ENCODE measurements around the gene MBLAC2. TPM values are rescaled to one million over a fixed set of nuclear protein-coding genes. Genes with fewer than 3 reads are reported as not detected.
A peak's percentile ranks its signal among the peaks of the same experiment; 100 is the strongest.

MBLAC2 gene
- total RNA-seq, 1 experiment from 2014 or later = 4.9 TPM

- intact Hi-C loops (cut with micrococcal nuclease; ENCODE audit: unreplicated experiment) = loop anchor here (2.0 kb wide), 1 partner anchor 32 kb away; no protein-coding TSS in a partner anchor
Observed at GRCh38 chr5:90472783-90473395, 1.7 kb downstream of the MBLAC2 start.

GRCh38 chr5:90461288-90461687, 13.3 kb downstream of the MBLAC2 start:
- Mint-ChIP-seq H3K36me3 (ENCODE audit: insufficient read depth, unreplicated experiment) (peaks cover 6% of the 10 kb centered on the region), H3K4me3 (ENCODE audit: unreplicated experiment) (no peak overlapping the region), H3K4me1 (ENCODE audit: low read depth, unreplicated experiment) (no peaks in the 10 kb centered on the region), H3K9me3 (ENCODE audit: unreplicated experiment) (no peaks in the 10 kb centered on the region), H3K27ac (ENCODE audit: unreplicated experiment) (no peak overlapping the region), H3K27me3 (ENCODE audit: insufficient read depth, unreplicated experiment) (no peaks in the 10 kb centered on the region)
- TF ChIP-seq CTCF (IDR thresholded peaks at IDR 0.05; ENCODE audit: insufficient read depth in 1 of 2, low read depth in 1 of 2, low read length in 1 of 2, severe bottlenecking in 1 of 2, unreplicated experiment in 1 of 2) = no peak
- Histone ChIP-seq H3K4me1 (no peaks in the 10 kb centered on the region), H3K9me3 (no peaks in the 10 kb centered on the region), H3K4me3 (ENCODE audit: low read depth, low read length) (no peak overlapping the region), H3K36me3 (ENCODE audit: control insufficient read depth, insufficient read depth, low read length) (no peaks in the 10 kb centered on the region), H3K27me3 (replicated peaks; ENCODE audit: control insufficient read depth, insufficient read depth, low read length) (no peaks in the 10 kb centered on the region)
- intact Hi-C loops (cut with micrococcal nuclease; ENCODE audit: unreplicated experiment) = no loop called here
- ChIA-PET CTCF (no interaction called here), POLR2A (no interaction called here)
- no TSS peak for BruUV-seq (replicated peaks)
- no peak for DNase-seq

More at GRCh38 chr5:90472783-90473395, 1.7 kb downstream of the MBLAC2 start:
- TF ChIP-seq CTCF (IDR thresholded peaks at IDR 0.05; ENCODE audit: insufficient read depth in 1 of 2, low read depth in 1 of 2, low read length in 1 of 2, severe bottlenecking in 1 of 2, unreplicated experiment in 1 of 2) = no peak
- Mint-ChIP-seq H3K4me1 (ENCODE audit: low read depth, unreplicated experiment) (peaks cover 12% of the 10 kb centered on the region), H3K4me3 (ENCODE audit: unreplicated experiment) (peak overlapping the region; percentile 94), H3K9me3 (ENCODE audit: unreplicated experiment) (no peaks in the 10 kb centered on the region), H3K27me3 (ENCODE audit: insufficient read depth, unreplicated experiment) (no peaks in the 10 kb centered on the region), H3K36me3 (ENCODE audit: insufficient read depth, unreplicated experiment) (peaks cover 11% of the 10 kb centered on the region), H3K27ac (ENCODE audit: unreplicated experiment) (peak overlapping the region; percentile 93)
- H3K27me3 ChIP-seq (replicated peaks; ENCODE audit: control insufficient read depth, insufficient read depth, low read length) = no peaks in the 10 kb centered on the region
- no peak for DNase-seq
- POLR2A ChIA-PET = interaction anchor here (2.5 kb wide), 1 partner anchor 63 kb away, joined by 11 read pairs; the partner anchor contains the start of gene CETN3
- TSS peak; percentile 30 for BruUV-seq (replicated peaks)
- H3K4me1 ChIP-seq = peaks cover 7% of the 10 kb centered on the region; the same call in 1 of the 2 replicates
- no peaks in the 10 kb centered on the region for H3K9me3 ChIP-seq
- peak overlapping the region; percentile 94 for H3K4me3 ChIP-seq (ENCODE audit: low read depth, low read length)
- CTCF ChIA-PET = interaction anchor here (2.1 kb wide), 1 partner anchor 33 kb away, joined by 8 read pairs; no protein-coding TSS in a partner anchor
- no peaks in the 10 kb centered on the region for H3K36me3 ChIP-seq (ENCODE audit: control insufficient read depth, insufficient read depth, low read length)

GRCh38 chr5:90446961-90447360, 27.6 kb downstream of the MBLAC2 start:
- Mint-ChIP-seq H3K27ac (ENCODE audit: unreplicated experiment) (no peak overlapping the region), H3K4me1 (ENCODE audit: low read depth, unreplicated experiment) (no peaks in the 10 kb centered on the region), H3K36me3 (ENCODE audit: insufficient read depth, unreplicated experiment) (no peaks in the 10 kb centered on the region), H3K9me3 (ENCODE audit: unreplicated experiment) (peaks cover 13% of the 10 kb centered on the region), H3K27me3 (ENCODE audit: insufficient read depth, unreplicated experiment) (no peaks in the 10 kb centered on the region), H3K4me3 (ENCODE audit: unreplicated experiment) (no peak overlapping the region)
- no TSS peak for BruUV-seq (replicated peaks)
- ChIA-PET CTCF (no interaction called here), POLR2A (no interaction called here)
- no peak for DNase-seq
- Histone ChIP-seq H3K4me3 (ENCODE audit: low read depth, low read length) (no peak overlapping the region), H3K4me1 (no peaks in the 10 kb centered on the region), H3K36me3 (ENCODE audit: control insufficient read depth, insufficient read depth, low read length) (no peaks in the 10 kb centered on the region), H3K27me3 (replicated peaks; ENCODE audit: control insufficient read depth, insufficient read depth, low read length) (no peaks in the 10 kb centered on the region), H3K9me3 (no peaks in the 10 kb centered on the region)
- TF ChIP-seq CTCF (IDR thresholded peaks at IDR 0.05; ENCODE audit: insufficient read depth in 1 of 2, low read depth in 1 of 2, low read length in 1 of 2, severe bottlenecking in 1 of 2, unreplicated experiment in 1 of 2) = no peak
- intact Hi-C loops (cut with micrococcal nuclease; ENCODE audit: unreplicated experiment) = no loop called here

Measured in Caco-2 (cell line).